KBM-7 (cell line): ENCODE measurements around the gene TMEM190.
A peak's percentile ranks its signal among the peaks of the same experiment; 100 is the strongest.
"Not testable (repeated sequence)": the region's sequence is repeated elsewhere in the genome, so short reads cannot be mapped to it uniquely, and the experiment has no call there.

ENCODE experiments used
- DNase-seq: peaks from one replicate; pipeline ENCODE4 v3.0.0-alpha.2; 2015
- in situ Hi-C: fragments of 300-500 bp; cut with MboI; formaldehyde crosslinking; loops from 2 replicates; pipeline ENCODE4 v1.14.3; 2020; ENCODE audit warnings: low sequenced_read_pairs, low pct_unique_long_range_greater_than_20kb, mixed read lengths

TMEM190 gene

GRCh38 chr19:55385724-55386492 is 9.3 kb downstream of the TMEM190 start, which contains the start of gene RPL28:
TSS of gene RPL28 (plus strand) at chr19:55385932. CDS start at chr19:55386358, 426 bp downstream.
- in situ Hi-C loops: no loop called here
- DNase-seq: peak; percentile 99

GRCh38 chr19:55386493-55386971 is 9.9 kb downstream of the TMEM190 start:
- no peak for DNase-seq
- in situ Hi-C loops: no loop called here

- in situ Hi-C loops: no loop called here
- DNase-seq: no peak
Observed at GRCh38 chr19:55387736-55388497, 11.3 kb downstream of the TMEM190 start.

- in situ Hi-C loops: no loop called here
- no peak for DNase-seq
Observed at GRCh38 chr19:55389386-55390317, 13.0 kb downstream of the TMEM190 start.

GRCh38 chr19:55390461-55390880 is 13.8 kb downstream of the TMEM190 start:
- no peak for DNase-seq
- in situ Hi-C loops: no loop called here

GRCh38 chr19:55391191-55391670 is 14.6 kb downstream of the TMEM190 start:
- DNase-seq: no peak
- in situ Hi-C loops: no loop called here

GRCh38 chr19:55391702-55392615 is 15.3 kb downstream of the TMEM190 start:
- in situ Hi-C loops: no loop called here
- no peak for DNase-seq

- no peak for DNase-seq
- in situ Hi-C loops: no loop called here
Observed at GRCh38 chr19:55392820-55393761, 16.5 kb downstream of the TMEM190 start.

- in situ Hi-C loops: no loop called here
- no peak for DNase-seq
Observed at GRCh38 chr19:55398200-55398925, 21.7 kb downstream of the TMEM190 start.

- in situ Hi-C loops: no loop called here
- DNase-seq: no peak
Observed at GRCh38 chr19:55400281-55401087, 23.9 kb downstream of the TMEM190 start.

GRCh38 chr19:55401390-55401789 is 24.8 kb downstream of the TMEM190 start:
- DNase-seq, in situ Hi-C loops: not testable (repeated sequence)

GRCh38 chr19:55402509-55402908 is 25.9 kb downstream of the TMEM190 start:
- in situ Hi-C loops: no loop called here
- DNase-seq: no peak

GRCh38 chr19:55405638-55406037 is 29.0 kb downstream of the TMEM190 start:
- DNase-seq: no peak
- in situ Hi-C loops: no loop called here

- in situ Hi-C loops: no loop called here
- DNase-seq: no peak
Observed at GRCh38 chr19:55406091-55406825, 29.6 kb downstream of the TMEM190 start.
